IMR-90 (cell line): Measurements from ENCODE around the gene RGS16. TPM values are rescaled to one million over a fixed set of nuclear protein-coding genes. Genes with fewer than 3 reads are reported as not detected.

Experiments used
- ATAC-seq: fragments of 200-7000 bp; cut with Tn5 transposase; 2 replicates; pipeline ENCODE4 v1.9.1; 2020; ENCODE audit warnings: low read depth, mild to moderate bottlenecking, moderate library complexity
- BruUV-seq: library from RNA; stranded (reverse); fragments of 400-500 nt; replicated peaks from 2 replicates; lab custom pipeline; 2021; lab: Mats Ljungman, UMichigan
- CTCF ChIA-PET: fragments of 300-600 bp; formaldehyde crosslinking; extraction: SDS; loops from one replicate; lab custom pipeline; 2021; ENCODE audit warnings: antibody characterized with exemption; lab: Yijun Ruan, JAX
- POLR2A ChIA-PET: fragments of 300-600 bp; sonication (Branson Sonifier 250); formaldehyde crosslinking; loops from one replicate; lab custom pipeline; 2022; ENCODE audit warnings: antibody characterized with exemption; ENCODE audit not compliant: unreplicated experiment; lab: Charles Lee
- DNase-seq: peaks from one replicate; pipeline ENCODE4 v3.0.0; 2013
- H2AFZ ChIP-seq: replicated peaks from 2 replicates; pipeline ENCODE3; 2013; ENCODE audit warnings: low read length, mild to moderate bottlenecking; ENCODE audit not compliant: poor library complexity
- H2AK5ac ChIP-seq: 2 replicates; pipeline ENCODE4 v1.6.1; 2013; ENCODE audit warnings: low read depth, low read length, inconsistent platforms
- H2AK9ac ChIP-seq: replicated peaks from 2 replicates; pipeline ENCODE3; 2013; ENCODE audit warnings: mild to moderate bottlenecking, low read depth, low read length, moderate library complexity; ENCODE audit not compliant: poor library complexity
- H2BK120ac ChIP-seq: 2 replicates; pipeline ENCODE4 v1.6.1; 2013; ENCODE audit warnings: low read depth, low read length, inconsistent platforms
- H2BK15ac ChIP-seq: 3 replicates; pipeline ENCODE4 v1.6.1; 2013; ENCODE audit warnings: low read depth, low read length, inconsistent platforms
- H2BK20ac ChIP-seq: 2 replicates; pipeline ENCODE4 v1.6.1; 2013; ENCODE audit warnings: low read depth, mild to moderate bottlenecking, inconsistent platforms, low read length, moderate library complexity
- H2BK5ac ChIP-seq: 2 replicates; pipeline ENCODE4 v1.6.1; 2013; ENCODE audit warnings: mild to moderate bottlenecking, low read depth, low read length, inconsistent platforms; ENCODE audit not compliant: poor library complexity, severe bottlenecking
- H3K14ac ChIP-seq: replicated peaks from 2 replicates; pipeline ENCODE4 v1.6.1; 2013; ENCODE audit warnings: low read depth, low read length, inconsistent platforms
- H3K18ac ChIP-seq: 2 replicates; pipeline ENCODE4 v1.6.1; 2013; ENCODE audit warnings: low read depth, low read length, control low read depth
- H3K23ac ChIP-seq: 2 replicates; pipeline ENCODE4 v1.6.1; 2013; ENCODE audit warnings: low read depth, low read length, inconsistent platforms
- H3K27ac ChIP-seq: 2 replicates; pipeline ENCODE4 v1.5.1; 2013; ENCODE audit warnings: mild to moderate bottlenecking, control low read depth, low read length; ENCODE audit not compliant: insufficient read depth
- H3K27me3 ChIP-seq: 2 replicates; pipeline ENCODE4 v1.6.1; 2013; ENCODE audit warnings: low read length; ENCODE audit not compliant: control insufficient read depth, insufficient read depth
- H3K36me3 ChIP-seq: 2 replicates; pipeline ENCODE4 v1.6.1; 2013; ENCODE audit warnings: low read length, mixed read lengths; ENCODE audit not compliant: control insufficient read depth, insufficient read depth
- H3K4ac ChIP-seq: 2 replicates; pipeline ENCODE4 v1.6.1; 2013; ENCODE audit warnings: low read depth, low read length, inconsistent platforms
- H3K4me1 ChIP-seq: 2 replicates; pipeline ENCODE4 v1.6.1; 2013; ENCODE audit warnings: low read length, mixed read lengths; ENCODE audit not compliant: control insufficient read depth, insufficient read depth
- H3K4me2 ChIP-seq: 2 replicates; pipeline ENCODE4 v1.6.1; 2013; ENCODE audit warnings: low read depth, mild to moderate bottlenecking, control low read depth, low read length, moderate library complexity
- H3K4me3 ChIP-seq: 2 replicates; pipeline ENCODE4 v1.5.1; 2013; ENCODE audit warnings: low read depth, mild to moderate bottlenecking, control low read depth, low read length, moderate library complexity; ENCODE audit not compliant: insufficient read depth
- H3K56ac ChIP-seq: 2 replicates; pipeline ENCODE4 v1.6.1; 2013; ENCODE audit warnings: low read length, inconsistent platforms; ENCODE audit not compliant: insufficient read depth; ENCODE audit errors: extremely low read depth
- H3K79me1 ChIP-seq, 2 experiments: 2 replicates each; pipeline ENCODE4 v1.6.1; 2013; ENCODE audit warnings: low read length in 2 of 2, inconsistent platforms in 1 of 2, low read depth in 1 of 2
- H3K9ac ChIP-seq: 2 replicates; pipeline ENCODE4 v1.6.1; 2013; ENCODE audit warnings: low read depth, low read length, control low read depth
- H3K9me1 ChIP-seq: 2 replicates; pipeline ENCODE4 v1.6.1; 2013; ENCODE audit warnings: low read length, inconsistent platforms; ENCODE audit not compliant: insufficient read depth
- H3K9me3 ChIP-seq: 2 replicates; pipeline ENCODE4 v1.6.1; 2013; ENCODE audit warnings: low read length; ENCODE audit not compliant: control insufficient read depth, insufficient read depth
- H4K20me1 ChIP-seq: 2 replicates; pipeline ENCODE4 v1.6.1; 2013; ENCODE audit warnings: low read length, inconsistent platforms; ENCODE audit not compliant: insufficient read depth
- H4K5ac ChIP-seq: 2 replicates; pipeline ENCODE4 v1.6.1; 2013; ENCODE audit warnings: mild to moderate bottlenecking, low read depth, low read length, control low read depth
- H4K8ac ChIP-seq, 2 experiments: 2 replicates each; pipeline ENCODE4 v1.6.1; 2013; ENCODE audit warnings: low read depth in 2 of 2, low read length in 2 of 2, control low read depth in 1 of 2, inconsistent platforms in 1 of 2
- H4K91ac ChIP-seq: 2 replicates; pipeline ENCODE4 v1.6.1; 2013; ENCODE audit warnings: low read depth, low read length, inconsistent platforms; ENCODE audit not compliant: insufficient read depth
- BHLHE40 ChIP-seq: fragments of 150-350 bp; IDR thresholded peaks from 2 replicates; pipeline ENCODE4 v1.6.1; 2016; ENCODE audit warnings: mild to moderate bottlenecking, low read depth, low read length
- CEBPB ChIP-seq: IDR thresholded peaks from 2 replicates; pipeline ENCODE4 v1.6.1; 2012; ENCODE audit warnings: low read depth, low read length, improper control_type of control experiment
- CHD1 ChIP-seq: IDR thresholded peaks from 2 replicates; pipeline ENCODE4 v1.6.1; 2012; ENCODE audit warnings: low read depth, low read length, improper control_type of control experiment
- FOS ChIP-seq: fragments of 150-350 bp; IDR thresholded peaks from 2 replicates; pipeline ENCODE4 v1.6.1; 2016; ENCODE audit warnings: low read depth, low read length
- MAZ ChIP-seq: IDR thresholded peaks from 2 replicates; pipeline ENCODE4 v1.6.1; 2012; ENCODE audit warnings: low read depth, mild to moderate bottlenecking, low read length, improper control_type of control experiment, moderate library complexity, borderline replicate concordance
- MXI1 ChIP-seq: IDR thresholded peaks from 2 replicates; pipeline ENCODE4 v1.6.1; 2012; ENCODE audit warnings: low read depth, mild to moderate bottlenecking, low read length, moderate library complexity, borderline replicate concordance
- POLR2A ChIP-seq: IDR thresholded peaks from 2 replicates; pipeline ENCODE4 v1.6.1; 2012; ENCODE audit warnings: mild to moderate bottlenecking, low read depth, low read length
- RAD21 ChIP-seq: IDR thresholded peaks from 2 replicates; pipeline ENCODE4 v1.6.1; 2012; ENCODE audit warnings: low read length, improper control_type of control experiment
- RCOR1 ChIP-seq: IDR thresholded peaks from 2 replicates; pipeline ENCODE4 v1.6.1; 2012; ENCODE audit warnings: mild to moderate bottlenecking, low read length, improper control_type of control experiment; ENCODE audit not compliant: insufficient replicate concordance
- RFX5 ChIP-seq: IDR thresholded peaks from 2 replicates; pipeline ENCODE4 v1.8.0; 2012; ENCODE audit warnings: low read depth, mild to moderate bottlenecking, low read length, moderate library complexity
- WGBS, 2 experiments: methylation state at CpG; one replicate each; pipeline versions ENCODE4 v1.1.5 to v1.1.7; 2013; ENCODE audit warnings: missing lambda C conversion rate in 2 of 2; ENCODE audit not compliant: insufficient read length in 1 of 2; ENCODE audit errors: extremely low coverage in 2 of 2; 5-methylcytosine and 5-hydroxymethylcytosine counted together
- dilution Hi-C: fragments of 300-500 bp; cut with HindIII; formaldehyde crosslinking; loops from one replicate; pipeline ENCODE4 v1.14.3; 2018; ENCODE audit warnings: low sequenced_read_pairs; ENCODE audit not compliant: unreplicated experiment
- in situ Hi-C: fragments of 300-500 bp; cut with MboI; formaldehyde crosslinking; loops from 3 replicates; pipeline ENCODE4 v1.14.3; 2019; ENCODE audit warnings: low sequenced_read_pairs, inconsistent platforms, mixed read lengths
- intact Hi-C: fragments of 100-400 bp; cut with micrococcal nuclease; formaldehyde crosslinking; loops from 2 replicates; pipeline ENCODE4 v1.10.0; 2022
- polyA plus RNA-seq, 3 experiments: library from polyadenylated mRNA; depleted of rRNA; stranded (reverse); fragments of >200 nt; gene quantifications; 2 replicates each; pipeline ENCODE4 v1.2.3, GENCODE V29; 2012; ENCODE audit warnings: low replicate concordance in 1 of 3
- total RNA-seq: library from RNA; depleted of rRNA; stranded (reverse); fragments of >200 nt; gene quantifications from 2 replicates; pipeline ENCODE4 v1.2.3, GENCODE V29; 2012
- TF ChIP-seq, protein P1 (sequence below): conservative IDR thresholded peaks from 2 replicates; pipeline ENCODE4 v1.5.1; 2012; ENCODE audit warnings: mild to moderate bottlenecking, low read depth, low read length, improper control_type of control experiment
- TF ChIP-seq, protein P2 (sequence below): fragments of 150-350 bp; IDR thresholded peaks from 2 replicates; pipeline ENCODE4 v1.6.1; 2016; ENCODE audit warnings: low read depth, mild to moderate bottlenecking, low read length, moderate library complexity, borderline replicate concordance
- TF ChIP-seq, protein P3 (sequence below): fragments of 150-350 bp; IDR thresholded peaks from 2 replicates; pipeline ENCODE4 v1.6.1; 2017; ENCODE audit warnings: mild to moderate bottlenecking, antibody characterized with exemption, low read length, low read depth

The RGS16 gene
- total and polyA plus RNA-seq, 2 of the 4 experiments (the other 2 are of a cell fraction), result 0.15 to 0.18 TPM

GRCh38 chr1:182633657-182634281 lies 29.6 kb upstream of the RGS16 start:
- no peak overlapping the region for H3K4ac ChIP-seq
- no peak overlapping the region for H3K56ac ChIP-seq
- H2BK5ac ChIP-seq, result no peak overlapping the region
- H3K79me1 ChIP-seq, result no peaks in the 10 kb centered on the region
- no peak overlapping the region for H2BK120ac ChIP-seq
- no peak overlapping the region for H2AK5ac ChIP-seq
- CTCF ChIA-PET, result no interaction called here
- TF ChIP-seq RFX5 (no peak), MXI1 (no peak), FOS (no peak), CHD1 (no peak), MAZ (no peak), RCOR1 (no peak), POLR2A (no peak), RAD21 (no peak), CEBPB (no peak), BHLHE40 (no peak)
- TF ChIP-seq, protein P1, sequence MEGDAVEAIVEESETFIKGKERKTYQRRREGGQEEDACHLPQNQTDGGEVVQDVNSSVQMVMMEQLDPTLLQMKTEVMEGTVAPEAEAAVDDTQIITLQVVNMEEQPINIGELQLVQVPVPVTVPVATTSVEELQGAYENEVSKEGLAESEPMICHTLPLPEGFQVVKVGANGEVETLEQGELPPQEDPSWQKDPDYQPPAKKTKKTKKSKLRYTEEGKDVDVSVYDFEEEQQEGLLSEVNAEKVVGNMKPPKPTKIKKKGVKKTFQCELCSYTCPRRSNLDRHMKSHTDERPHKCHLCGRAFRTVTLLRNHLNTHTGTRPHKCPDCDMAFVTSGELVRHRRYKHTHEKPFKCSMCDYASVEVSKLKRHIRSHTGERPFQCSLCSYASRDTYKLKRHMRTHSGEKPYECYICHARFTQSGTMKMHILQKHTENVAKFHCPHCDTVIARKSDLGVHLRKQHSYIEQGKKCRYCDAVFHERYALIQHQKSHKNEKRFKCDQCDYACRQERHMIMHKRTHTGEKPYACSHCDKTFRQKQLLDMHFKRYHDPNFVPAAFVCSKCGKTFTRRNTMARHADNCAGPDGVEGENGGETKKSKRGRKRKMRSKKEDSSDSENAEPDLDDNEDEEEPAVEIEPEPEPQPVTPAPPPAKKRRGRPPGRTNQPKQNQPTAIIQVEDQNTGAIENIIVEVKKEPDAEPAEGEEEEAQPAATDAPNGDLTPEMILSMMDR, result no peak
- TF ChIP-seq, protein P2, sequence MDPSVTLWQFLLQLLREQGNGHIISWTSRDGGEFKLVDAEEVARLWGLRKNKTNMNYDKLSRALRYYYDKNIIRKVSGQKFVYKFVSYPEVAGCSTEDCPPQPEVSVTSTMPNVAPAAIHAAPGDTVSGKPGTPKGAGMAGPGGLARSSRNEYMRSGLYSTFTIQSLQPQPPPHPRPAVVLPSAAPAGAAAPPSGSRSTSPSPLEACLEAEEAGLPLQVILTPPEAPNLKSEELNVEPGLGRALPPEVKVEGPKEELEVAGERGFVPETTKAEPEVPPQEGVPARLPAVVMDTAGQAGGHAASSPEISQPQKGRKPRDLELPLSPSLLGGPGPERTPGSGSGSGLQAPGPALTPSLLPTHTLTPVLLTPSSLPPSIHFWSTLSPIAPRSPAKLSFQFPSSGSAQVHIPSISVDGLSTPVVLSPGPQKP, result no peak
- TF ChIP-seq, protein P3, sequence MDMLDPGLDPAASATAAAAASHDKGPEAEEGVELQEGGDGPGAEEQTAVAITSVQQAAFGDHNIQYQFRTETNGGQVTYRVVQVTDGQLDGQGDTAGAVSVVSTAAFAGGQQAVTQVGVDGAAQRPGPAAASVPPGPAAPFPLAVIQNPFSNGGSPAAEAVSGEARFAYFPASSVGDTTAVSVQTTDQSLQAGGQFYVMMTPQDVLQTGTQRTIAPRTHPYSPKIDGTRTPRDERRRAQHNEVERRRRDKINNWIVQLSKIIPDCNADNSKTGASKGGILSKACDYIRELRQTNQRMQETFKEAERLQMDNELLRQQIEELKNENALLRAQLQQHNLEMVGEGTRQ, result no peak
- H3K18ac ChIP-seq, result no peak overlapping the region
- no peak overlapping the region for H2BK20ac ChIP-seq
- no peak overlapping the region for H2AK9ac ChIP-seq
- H3K4me3 ChIP-seq, result no peak overlapping the region
- no peaks in the 10 kb centered on the region for H4K20me1 ChIP-seq
- peaks cover 2% of the 10 kb centered on the region; the same call in 1 of the 2 replicates for H3K4me1 ChIP-seq
- H3K14ac ChIP-seq, result no peak overlapping the region
- H2AFZ ChIP-seq, result no peak overlapping the region
- no peak overlapping the region for H3K27ac ChIP-seq
- 62% methylated on average over 3 of the region's 11 CpGs; no CpG with 5 or more reads in 1 of the 2 experiments for WGBS, 2 experiments
- no peak for DNase-seq
- H2BK15ac ChIP-seq, result no peak overlapping the region
- in situ Hi-C loops (no loop called here), dilution Hi-C loops (no loop called here), intact Hi-C loops (no loop called here)
- H3K4me2 ChIP-seq, result no peak overlapping the region
- no peaks in the 10 kb centered on the region for H3K9me3 ChIP-seq
- no peak overlapping the region for H3K9ac ChIP-seq
- POLR2A ChIA-PET, result no interaction called here
- no peak overlapping the region for H3K23ac ChIP-seq
- no peak overlapping the region for H4K5ac ChIP-seq
- no peak overlapping the region for H4K91ac ChIP-seq
- no TSS peak for BruUV-seq
- ATAC-seq, result no peak
- H3K27me3 ChIP-seq, result peaks cover 12% of the 10 kb centered on the region
- peaks cover 4% of the 10 kb centered on the region; the same call in 1 of the 2 replicates for H3K9me1 ChIP-seq
- H4K8ac ChIP-seq, result no peak overlapping the region
- H3K36me3 ChIP-seq, result no peaks in the 10 kb centered on the region
